ENCODE measurements around the gene HNRNPR.

HNRNPR gene

DNA sequence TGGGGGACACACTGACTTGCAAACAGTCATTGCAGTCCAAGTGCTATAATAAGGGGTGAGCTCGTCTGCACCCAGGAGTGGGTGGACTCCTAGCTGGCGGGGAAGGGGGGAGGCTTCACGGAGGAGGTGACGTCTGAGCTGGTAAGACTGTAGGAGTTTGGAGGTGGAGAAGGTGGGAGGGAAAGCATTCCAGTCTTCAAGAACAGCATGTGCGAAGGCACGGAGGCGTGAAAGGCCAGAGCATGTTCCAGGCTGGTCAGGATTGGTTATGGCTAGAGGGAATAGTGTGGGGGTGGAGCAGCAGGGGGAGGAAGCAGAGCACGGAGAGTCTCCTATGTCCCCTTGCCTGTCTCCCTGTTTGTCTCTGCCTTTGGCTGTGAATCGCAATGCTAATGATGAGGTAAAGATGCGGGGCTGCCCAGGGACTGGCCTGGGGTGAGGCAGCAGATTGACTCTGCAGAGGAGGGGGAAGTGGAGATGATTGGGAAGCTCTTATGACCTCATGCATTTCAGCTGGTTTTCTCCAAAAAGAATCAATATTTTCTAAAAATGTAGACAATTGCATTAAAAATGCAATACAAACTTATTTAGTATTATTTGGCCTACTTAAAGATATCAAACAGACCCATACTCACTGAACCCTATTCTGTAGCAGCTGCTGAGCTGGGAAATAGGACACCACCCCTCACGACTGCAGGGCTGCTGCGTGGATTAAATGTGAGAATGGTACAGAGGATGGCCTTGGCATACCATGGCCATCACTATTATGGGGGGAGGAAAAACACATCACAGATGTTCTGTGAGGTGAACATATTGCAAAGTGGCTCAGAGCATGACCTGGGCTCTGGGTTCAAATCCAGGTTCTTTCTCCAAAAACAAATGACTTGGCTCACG is 28.1 kb upstream of the HNRNPR start:
- peak; percentile 28 for DNase-seq (ENCODE audit: low read depth)
- no peak overlapping the region for H3K4me3 ChIP-seq (replicated peaks; ENCODE audit: low read depth, low read length)
- TF ChIP-seq, protein P1, sequence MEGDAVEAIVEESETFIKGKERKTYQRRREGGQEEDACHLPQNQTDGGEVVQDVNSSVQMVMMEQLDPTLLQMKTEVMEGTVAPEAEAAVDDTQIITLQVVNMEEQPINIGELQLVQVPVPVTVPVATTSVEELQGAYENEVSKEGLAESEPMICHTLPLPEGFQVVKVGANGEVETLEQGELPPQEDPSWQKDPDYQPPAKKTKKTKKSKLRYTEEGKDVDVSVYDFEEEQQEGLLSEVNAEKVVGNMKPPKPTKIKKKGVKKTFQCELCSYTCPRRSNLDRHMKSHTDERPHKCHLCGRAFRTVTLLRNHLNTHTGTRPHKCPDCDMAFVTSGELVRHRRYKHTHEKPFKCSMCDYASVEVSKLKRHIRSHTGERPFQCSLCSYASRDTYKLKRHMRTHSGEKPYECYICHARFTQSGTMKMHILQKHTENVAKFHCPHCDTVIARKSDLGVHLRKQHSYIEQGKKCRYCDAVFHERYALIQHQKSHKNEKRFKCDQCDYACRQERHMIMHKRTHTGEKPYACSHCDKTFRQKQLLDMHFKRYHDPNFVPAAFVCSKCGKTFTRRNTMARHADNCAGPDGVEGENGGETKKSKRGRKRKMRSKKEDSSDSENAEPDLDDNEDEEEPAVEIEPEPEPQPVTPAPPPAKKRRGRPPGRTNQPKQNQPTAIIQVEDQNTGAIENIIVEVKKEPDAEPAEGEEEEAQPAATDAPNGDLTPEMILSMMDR (IDR thresholded peaks at IDR 0.05; ENCODE audit: low read length, missing control alignments): no peak

DNA sequence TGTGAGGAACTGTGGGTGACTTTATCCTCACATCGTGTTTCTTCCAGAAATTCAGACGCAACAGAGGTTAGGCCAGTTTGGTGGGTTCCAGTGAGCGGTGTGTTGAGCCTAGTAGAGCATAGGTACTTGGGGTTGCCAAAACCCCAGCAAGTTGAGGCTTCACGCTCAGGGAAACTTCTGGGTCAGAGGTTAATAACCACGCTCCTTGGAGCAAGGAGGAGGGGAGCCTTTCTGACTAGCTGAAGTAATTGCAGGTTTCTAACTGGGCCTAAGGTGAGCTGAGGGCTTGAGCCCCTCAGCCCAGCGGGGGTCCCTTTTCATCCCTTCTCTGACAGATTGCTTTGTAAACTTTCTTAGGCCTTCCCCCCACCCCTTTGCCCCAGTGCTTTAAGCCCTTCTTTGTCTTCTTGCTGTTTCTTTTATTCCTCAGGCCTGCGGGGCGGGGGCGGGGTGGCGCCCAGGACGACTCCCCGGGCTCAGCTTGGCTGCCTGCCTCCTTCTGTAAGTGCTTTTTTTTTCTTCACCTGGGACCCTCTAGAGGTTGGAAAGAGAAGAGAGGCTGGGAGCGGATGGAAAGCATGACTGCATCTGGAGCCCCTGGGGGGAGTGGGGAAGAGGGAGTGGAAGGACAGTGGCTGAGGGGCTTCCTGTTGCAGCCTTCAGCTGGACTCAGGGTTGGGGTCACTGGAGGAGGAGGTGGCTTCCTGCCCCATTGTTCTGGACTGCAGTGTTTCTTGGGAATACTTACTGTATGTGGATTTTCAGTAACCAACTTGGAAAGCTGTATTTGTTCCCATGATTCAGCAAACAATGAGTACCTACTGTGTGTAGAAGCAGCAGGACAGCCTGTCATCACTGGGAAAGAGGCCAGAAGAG is 26.9 kb upstream of the HNRNPR start:
- TF ChIP-seq, protein P1 (IDR thresholded peaks at IDR 0.05; ENCODE audit: low read length, missing control alignments): peak; percentile 29
- peak overlapping the region; percentile 98 for H3K4me3 ChIP-seq (replicated peaks; ENCODE audit: low read depth, low read length)
- DNase-seq (ENCODE audit: low read depth): peak; percentile 79

DNA sequence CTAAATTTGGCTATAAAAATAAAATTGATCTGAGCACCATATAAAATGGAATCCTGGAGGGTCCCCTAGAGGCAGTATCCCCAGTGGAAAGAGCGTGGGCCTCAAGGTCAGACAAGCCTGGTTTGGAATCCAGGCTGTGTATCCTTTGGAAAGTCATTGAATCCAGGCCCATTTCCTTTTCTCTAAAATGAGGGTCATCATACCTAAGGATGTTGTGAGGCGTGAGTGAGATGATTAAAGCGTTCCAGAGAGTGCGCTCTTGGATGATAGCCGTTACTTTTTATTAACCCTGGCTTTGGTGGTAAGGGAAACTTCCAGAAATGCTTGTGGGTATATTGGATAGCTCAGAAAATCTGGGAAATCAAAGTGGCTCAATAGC is 26.2 kb upstream of the HNRNPR start:
- peak overlapping the region; percentile 98 for H3K4me3 ChIP-seq (replicated peaks; ENCODE audit: low read depth, low read length)
- no peak for DNase-seq (ENCODE audit: low read depth)
- TF ChIP-seq, protein P1 (IDR thresholded peaks at IDR 0.05; ENCODE audit: low read length, missing control alignments): no peak

DNA sequence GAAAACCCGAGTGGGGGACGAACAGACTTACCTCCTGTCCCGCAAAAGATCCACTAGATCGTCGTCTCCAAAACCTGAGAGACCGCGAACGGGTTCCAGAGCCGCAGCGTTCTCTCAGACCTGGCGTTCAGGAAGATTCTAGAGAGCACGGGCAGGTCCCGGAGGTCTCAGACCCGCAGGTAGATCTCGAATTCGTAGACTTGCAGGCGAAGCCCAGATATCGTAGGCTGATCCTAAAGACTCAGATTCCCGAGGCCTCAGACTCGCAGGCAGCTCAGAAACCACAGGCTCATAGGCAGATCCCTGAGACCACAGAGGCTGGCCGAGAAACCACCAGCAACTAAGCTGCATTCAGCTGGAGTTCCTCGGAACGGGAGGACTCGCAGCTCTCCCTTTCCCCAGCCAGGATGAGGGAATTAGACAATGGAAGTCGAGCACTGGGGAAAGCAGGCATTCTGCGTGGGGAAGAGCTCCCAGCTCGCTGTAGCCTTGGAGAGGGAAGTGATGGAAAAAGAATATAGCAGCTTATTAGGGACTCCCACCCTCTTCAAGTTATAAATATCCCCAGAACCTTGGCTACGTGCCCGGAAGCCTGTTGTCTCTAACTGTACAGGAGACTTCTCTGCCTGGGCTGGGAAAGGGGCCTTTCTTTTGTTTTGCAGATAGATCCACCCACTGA is 25.4 kb upstream of the HNRNPR start, which contains the start of gene ZNF436:
Gene ZNF436, minus strand, starts transcription at position 502 of the 679 bp plus-strand sequence. CDS start 1,831 bp downstream, outside the sequence.
- peak; percentile 95 for DNase-seq (ENCODE audit: low read depth)
- TF ChIP-seq, protein P1 (IDR thresholded peaks at IDR 0.05; ENCODE audit: low read length, missing control alignments): no peak

DNA sequence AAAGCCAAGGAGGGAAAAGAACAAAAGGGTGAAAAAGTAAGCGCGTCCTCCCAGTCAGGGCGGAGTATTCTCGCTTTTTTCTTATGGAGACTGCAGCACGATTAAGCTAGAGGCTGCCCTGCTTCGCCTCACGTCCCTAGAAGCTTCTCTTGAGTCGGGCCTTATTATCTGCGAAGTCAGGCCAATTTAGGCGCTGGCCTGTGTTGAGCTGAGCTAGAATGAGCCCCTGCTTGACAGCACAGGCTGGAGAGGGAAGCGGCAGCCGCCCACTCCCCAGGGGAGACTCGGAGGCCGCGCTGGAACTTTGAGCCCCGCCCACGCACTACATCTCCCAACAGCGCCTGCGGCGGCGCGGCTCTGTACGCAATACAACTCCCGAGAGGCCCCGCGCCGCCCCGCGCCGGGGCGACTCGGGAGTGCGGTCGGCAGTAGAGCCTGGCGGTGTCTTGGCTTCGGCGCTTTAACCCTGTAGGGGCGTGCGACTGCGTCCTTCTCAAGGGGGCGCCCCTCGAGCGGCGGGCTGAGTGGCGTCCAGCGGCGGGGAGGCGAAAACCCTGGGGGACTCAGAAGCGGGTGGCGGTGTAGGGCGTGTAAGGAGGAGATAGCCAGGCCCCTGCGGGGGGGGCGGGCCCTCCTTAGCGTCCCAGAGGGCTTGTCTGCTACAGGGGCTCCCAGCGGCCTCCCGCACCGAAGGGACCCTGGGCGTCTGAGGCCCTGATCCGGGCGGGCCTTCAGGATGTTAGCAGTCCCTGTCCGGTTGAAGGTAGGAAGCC is 24.7 kb upstream of the HNRNPR start:
- peak; percentile 90 for DNase-seq (ENCODE audit: low read depth)
- H3K4me3 ChIP-seq (replicated peaks; ENCODE audit: low read depth, low read length): peak overlapping the region; percentile 98
- TF ChIP-seq, protein P1 (IDR thresholded peaks at IDR 0.05; ENCODE audit: low read length, missing control alignments): no peak

More for the DNA sequence above, 25.4 kb upstream of the HNRNPR start, which contains the start of gene ZNF436:
- H3K4me3 ChIP-seq (replicated peaks; ENCODE audit: low read depth, low read length): peak within 1 kb of the TSS; percentile 98

Measured in fibroblast of pulmonary artery (primary cell).